Measurements from ENCODE around the gene LGALS3BP.
"Not testable (repeated sequence)": the region's sequence is repeated elsewhere in the genome, so short reads cannot be mapped to it uniquely, and the experiment has no call there.

LGALS3BP gene

GRCh38 chr17:78979780-78980623, at the start of gene LGALS3BP:
Gene LGALS3BP (minus strand): TSS chr17:78979923. CDS start chr17:78977191, 2,732 bp downstream.
- DNase-seq: peak; percentile 89

GRCh38 chr17:79028496-79029326, 49.0 kb upstream of the LGALS3BP start:
- no peak for DNase-seq

- no peak for DNase-seq
Observed at GRCh38 chr17:79027925-79028491, 48.3 kb upstream of the LGALS3BP start.

GRCh38 chr17:79027274-79027924, 47.7 kb upstream of the LGALS3BP start:
- DNase-seq: no peak

- DNase-seq: no peak
Observed at GRCh38 chr17:79026376-79027273, 46.9 kb upstream of the LGALS3BP start.

GRCh38 chr17:79024901-79025737, 45.4 kb upstream of the LGALS3BP start:
- DNase-seq: peak; percentile 19

- DNase-seq: no peak
Observed at GRCh38 chr17:79023886-79024771, 44.4 kb upstream of the LGALS3BP start, which contains the start of gene C1QTNF1. Gene C1QTNF1 (plus strand): TSS chr17:79024169. CDS start chr17:79043969, 19,800 bp downstream.

GRCh38 chr17:79023180-79023705, 43.5 kb upstream of the LGALS3BP start:
- DNase-seq: no peak

- DNase-seq: no peak
Observed at GRCh38 chr17:79022507-79022991, 42.8 kb upstream of the LGALS3BP start.

- not testable (repeated sequence) for DNase-seq
Observed at GRCh38 chr17:79021929-79022328, 42.2 kb upstream of the LGALS3BP start.

- no peak for DNase-seq
Observed at GRCh38 chr17:79020631-79021301, 41.0 kb upstream of the LGALS3BP start.

GRCh38 chr17:79019632-79020584, 40.2 kb upstream of the LGALS3BP start:
- no peak for DNase-seq

- no peak for DNase-seq
Observed at GRCh38 chr17:79019261-79019631, 39.5 kb upstream of the LGALS3BP start.

GRCh38 chr17:79018370-79018695, 38.6 kb upstream of the LGALS3BP start:
- DNase-seq: no peak

GRCh38 chr17:79017546-79018369, 38.0 kb upstream of the LGALS3BP start:
- DNase-seq: no peak

GRCh38 chr17:79014158-79014758, 34.5 kb upstream of the LGALS3BP start:
- DNase-seq: no peak
